SKM-1 (cell line): Measurements from ENCODE around the gene ZNF544.
A peak's percentile ranks its signal among the peaks of the same experiment; 100 is the strongest.

Source experiments
- DNase-seq: peaks from one replicate; lab custom pipeline; 2025; ENCODE audit not compliant: unreplicated experiment; lab: John Stamatoyannopoulos, UW

The ZNF544 gene

GRCh38 chr19:58228585-58229254 lies at the start of gene ZNF544:
ZNF544 (plus strand) TSS chr19:58228914; CDS start chr19:58244024, 15,110 bp downstream.
- DNase-seq = no peak

- peak; percentile 14 for DNase-seq
Measured at GRCh38 chr19:58181902-58182576, 46.7 kb upstream of the ZNF544 start.

DNA sequence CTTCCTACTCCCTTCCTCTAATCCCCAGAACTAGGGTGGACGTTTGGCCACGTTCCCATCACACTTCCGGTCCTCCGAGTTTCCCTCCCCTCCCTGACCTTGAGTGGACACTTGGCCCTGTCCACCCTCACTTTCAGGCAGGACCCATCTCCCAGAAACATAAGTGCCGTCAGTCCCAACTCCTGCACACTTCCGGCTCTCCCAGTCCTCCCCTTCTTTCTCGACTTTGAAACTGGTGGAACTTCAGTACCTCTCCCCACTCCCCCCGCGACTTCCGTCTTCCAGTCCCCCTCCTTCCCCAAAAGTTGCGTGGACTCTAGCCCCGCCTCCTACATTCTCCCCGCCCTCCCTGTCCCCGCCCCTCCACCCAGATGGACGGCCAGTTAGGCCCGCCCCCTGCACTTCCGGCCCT lies 46.1 kb upstream of the ZNF544 start:
- DNase-seq = no peak

DNA sequence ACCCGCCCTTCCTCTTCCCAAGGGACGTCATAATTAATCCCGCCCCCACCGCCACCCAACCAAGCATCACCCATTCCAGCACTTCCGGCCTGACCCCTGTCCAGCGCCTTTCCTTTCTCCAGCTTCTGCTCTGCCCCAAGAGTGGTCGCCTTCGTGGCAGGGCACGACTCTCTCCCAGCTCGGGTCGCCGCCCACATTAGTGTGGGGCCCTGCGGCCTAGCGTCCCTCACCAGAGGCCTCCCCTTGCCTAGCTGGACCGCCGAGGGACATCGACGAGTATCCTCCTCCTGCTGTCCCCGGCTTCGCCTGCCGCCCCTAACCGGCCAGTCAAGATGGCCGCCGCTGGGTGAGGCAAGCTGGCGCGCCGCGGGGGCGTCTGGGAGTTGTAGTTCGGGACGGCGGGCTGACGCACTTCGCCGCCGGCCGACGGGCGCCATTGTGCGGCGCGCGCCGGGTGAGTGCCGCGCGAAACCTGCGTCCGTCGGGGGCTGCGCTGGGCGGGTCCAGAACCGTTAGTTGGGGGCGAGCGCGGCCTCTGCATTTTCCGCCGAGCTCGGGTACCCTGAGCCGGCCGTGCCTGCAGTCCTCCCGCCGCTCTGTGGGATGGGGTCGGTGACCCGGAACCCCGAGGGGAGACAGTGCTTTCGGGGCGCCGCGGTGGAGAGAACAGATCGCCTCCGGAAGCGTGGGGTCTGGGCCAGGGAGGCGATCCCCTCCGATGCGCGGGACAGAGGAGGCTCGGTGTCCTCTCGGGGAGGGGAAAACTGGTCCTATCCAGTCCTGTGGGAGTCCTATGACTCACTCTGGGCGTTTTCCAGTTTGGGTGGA lies 45.5 kb upstream of the ZNF544 start, which contains the start of gene ZNF274:
Gene ZNF274 (plus strand): TSS at position 73 of the 828 bp plus-strand sequence. CDS start 905 bp downstream, outside the sequence.
- DNase-seq = peak; percentile 48

DNA sequence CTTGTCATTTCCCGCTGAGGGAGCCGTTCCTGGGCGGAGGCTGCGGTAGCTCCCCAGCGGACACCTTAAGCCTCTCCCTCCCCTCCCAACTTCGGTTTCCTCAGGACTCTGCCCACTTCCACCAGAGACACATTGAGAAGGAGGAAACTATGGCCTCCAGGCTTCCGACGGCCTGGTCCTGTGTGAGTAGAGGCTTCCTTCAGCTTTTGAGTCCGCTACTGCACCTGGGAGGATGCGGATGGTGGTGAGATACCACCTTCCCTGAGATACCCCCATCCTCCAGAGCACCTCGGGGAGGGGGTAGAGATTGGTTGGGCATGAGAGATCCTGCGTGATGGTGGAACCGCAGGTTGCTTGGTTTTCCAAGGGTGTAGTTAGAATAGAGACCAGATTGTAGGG lies 44.9 kb upstream of the ZNF544 start:
- DNase-seq = no peak

- DNase-seq = no peak
Measured at GRCh38 chr19:58196901-58197616, 31.7 kb upstream of the ZNF544 start.

- no peak for DNase-seq
Measured at GRCh38 chr19:58203814-58204475, 24.8 kb upstream of the ZNF544 start.

DNA sequence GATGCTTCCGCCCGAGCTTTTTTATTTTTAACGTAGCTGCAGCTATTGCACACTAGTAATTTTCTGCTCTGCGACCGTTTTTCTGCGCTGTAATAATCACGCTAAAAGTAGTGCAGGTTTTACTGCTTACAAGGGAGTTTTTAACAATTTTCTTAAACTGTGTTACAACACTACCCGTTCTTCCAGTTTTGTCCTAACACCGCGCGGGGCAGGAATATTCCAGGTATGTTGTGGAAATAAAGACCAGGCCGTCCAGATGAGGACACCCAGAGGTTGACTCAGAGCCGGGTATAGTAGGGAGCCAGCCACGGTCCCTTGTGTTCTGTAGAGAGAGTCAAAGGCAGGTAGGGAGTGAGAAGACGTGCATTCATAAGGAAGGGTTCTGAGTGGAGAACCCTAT lies 24.1 kb upstream of the ZNF544 start:
- no peak for DNase-seq

GRCh38 chr19:58209577-58209976 lies 19.1 kb upstream of the ZNF544 start:
- no peak for DNase-seq

DNA sequence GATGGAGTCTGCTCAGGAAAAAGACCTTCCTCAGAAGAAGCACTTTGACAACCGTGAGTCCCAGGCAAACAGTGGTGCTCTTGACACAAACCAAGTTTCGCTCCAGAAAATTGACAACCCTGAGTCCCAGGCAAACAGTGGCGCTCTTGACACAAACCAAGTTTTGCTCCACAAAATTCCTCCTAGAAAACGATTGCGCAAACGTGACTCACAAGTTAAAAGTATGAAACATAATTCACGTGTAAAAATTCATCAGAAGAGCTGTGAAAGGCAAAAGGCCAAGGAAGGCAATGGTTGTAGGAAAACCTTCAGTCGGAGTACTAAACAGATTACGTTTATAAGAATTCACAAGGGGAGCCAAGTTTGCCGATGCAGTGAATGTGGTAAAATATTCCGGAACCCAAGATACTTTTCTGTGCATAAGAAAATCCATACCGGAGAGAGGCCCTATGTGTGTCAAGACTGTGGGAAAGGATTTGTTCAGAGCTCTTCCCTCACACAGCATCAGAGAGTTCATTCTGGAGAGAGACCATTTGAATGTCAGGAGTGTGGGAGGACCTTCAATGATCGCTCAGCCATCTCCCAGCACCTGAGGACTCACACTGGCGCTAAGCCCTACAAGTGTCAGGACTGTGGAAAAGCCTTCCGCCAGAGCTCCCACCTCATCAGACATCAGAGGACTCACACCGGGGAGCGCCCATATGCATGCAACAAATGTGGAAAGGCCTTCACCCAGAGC lies 16.2 kb upstream of the ZNF544 start:
- no peak for DNase-seq

DNA sequence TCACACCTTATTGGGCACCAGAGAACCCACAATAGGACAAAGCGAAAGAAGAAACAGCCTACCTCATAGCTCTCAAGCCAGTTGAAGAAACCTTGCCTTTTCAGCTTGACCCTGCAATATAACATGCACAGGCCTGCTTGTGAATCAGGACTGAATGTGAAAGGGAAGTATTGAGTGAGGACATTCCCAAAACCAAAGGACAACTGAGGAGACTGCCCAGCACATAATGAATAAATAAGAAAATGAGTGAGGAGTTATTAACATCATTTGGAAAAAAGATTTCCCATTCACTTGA lies 15.7 kb upstream of the ZNF544 start:
- DNase-seq = no peak

GRCh38 chr19:58217069-58217481 lies 11.6 kb upstream of the ZNF544 start:
- no peak for DNase-seq

DNA sequence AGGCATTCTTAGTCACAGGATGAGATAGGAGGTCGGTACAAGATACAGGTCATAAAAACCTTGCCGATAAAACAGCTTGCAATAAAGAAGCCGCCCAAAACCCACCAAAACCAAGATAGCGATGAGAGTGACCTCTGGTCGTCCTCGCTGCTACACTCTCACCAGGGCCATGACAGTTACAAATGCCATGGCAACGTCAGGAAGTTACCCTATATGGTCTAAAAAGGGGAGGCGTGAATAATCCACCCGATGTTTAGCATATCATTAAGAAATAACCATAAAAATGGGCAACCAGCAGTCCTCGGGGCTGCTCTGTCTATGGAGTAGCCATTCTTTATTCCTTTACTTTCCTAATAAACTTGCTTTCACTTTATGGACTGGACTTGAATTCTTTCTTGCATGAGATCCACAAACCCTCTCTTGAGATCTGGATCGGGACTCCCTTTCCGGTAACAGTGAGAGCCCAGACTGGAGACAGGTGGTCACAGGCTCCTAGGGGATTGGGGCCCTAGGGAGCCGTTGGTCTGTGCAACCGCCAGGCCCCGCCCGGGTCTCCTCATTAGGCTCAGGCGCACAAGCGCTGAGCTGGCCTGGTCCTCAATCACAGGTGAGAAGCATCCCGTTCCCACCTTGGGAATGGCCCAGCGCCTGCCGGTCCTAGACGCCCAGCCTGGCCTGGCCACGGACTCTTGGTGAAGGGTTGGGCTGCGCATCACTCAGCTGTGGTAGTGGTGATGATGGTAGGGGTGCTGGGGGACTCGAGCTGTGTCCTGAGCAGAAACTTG lies 10.9 kb upstream of the ZNF544 start:
- no peak for DNase-seq

GRCh38 chr19:58218899-58219298 lies 9.8 kb upstream of the ZNF544 start:
- DNase-seq = no peak

GRCh38 chr19:58227964-58228584 lies 640 bp upstream of the ZNF544 start:
- no peak for DNase-seq

GRCh38 chr19:58229255-58229639 lies 533 bp downstream of the ZNF544 start:
- no peak for DNase-seq

GRCh38 chr19:58237324-58237723 lies 8.6 kb downstream of the ZNF544 start:
- no peak for DNase-seq

DNA sequence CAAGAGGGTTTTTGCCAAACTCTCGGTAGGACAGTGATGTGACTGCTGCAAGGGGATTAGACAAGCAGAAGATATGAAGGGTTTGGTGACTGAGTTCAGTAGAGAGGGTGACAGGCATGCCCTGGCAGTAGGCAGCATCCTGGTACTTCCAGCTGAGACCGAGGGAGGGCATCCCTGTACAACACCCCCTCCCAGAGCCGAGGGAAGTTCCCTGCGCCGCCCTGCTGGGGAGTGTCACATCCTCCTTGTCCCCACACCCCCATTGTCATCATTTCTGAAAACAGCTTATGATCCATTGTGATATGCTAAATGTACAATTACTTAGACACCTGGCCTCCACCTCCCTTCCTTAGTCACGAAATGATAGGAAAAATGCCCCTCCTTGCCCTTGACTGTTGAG lies 14.6 kb downstream of the ZNF544 start:
- no peak for DNase-seq

GRCh38 chr19:58248886-58249285 lies 20.2 kb downstream of the ZNF544 start:
- no peak for DNase-seq
